GM21717 (cell line): Measurements from ENCODE around the gene PDE1C.
"Not testable (repeated sequence)": the region's sequence is repeated elsewhere in the genome, so short reads cannot be mapped to it uniquely, and the experiment has no call there.

Experiments used
- ATAC-seq: cut with Tn5 transposase; IDR thresholded peaks from one replicate; pipeline ENCODE4 v1.9.1; 2021; ENCODE audit warnings: mild to moderate bottlenecking, moderate library complexity; ENCODE audit not compliant: unreplicated experiment

Gene PDE1C

DNA sequence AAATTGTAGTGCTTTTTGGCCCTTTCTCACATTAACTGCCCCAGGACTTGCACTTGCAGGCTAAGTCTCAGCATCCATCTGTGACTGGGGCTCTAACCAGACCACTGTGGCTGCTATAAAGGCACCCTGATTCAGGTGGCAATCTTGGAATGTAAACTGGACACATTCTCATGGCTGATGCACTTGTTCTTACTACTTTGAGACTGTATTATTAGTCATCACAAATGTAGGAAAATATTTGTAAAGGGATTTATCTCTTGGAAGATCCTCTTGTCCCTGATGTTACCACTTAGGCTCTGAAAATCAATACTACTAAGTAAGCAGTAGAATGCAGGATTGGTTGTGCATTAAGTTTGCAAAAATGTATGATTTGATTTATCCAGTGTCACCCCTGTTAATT, 25.0 kb downstream of the PDE1C start:
- no peak for ATAC-seq

GRCh38 chr7:32044739-32045138, 25.5 kb downstream of the PDE1C start:
- no peak for ATAC-seq

DNA sequence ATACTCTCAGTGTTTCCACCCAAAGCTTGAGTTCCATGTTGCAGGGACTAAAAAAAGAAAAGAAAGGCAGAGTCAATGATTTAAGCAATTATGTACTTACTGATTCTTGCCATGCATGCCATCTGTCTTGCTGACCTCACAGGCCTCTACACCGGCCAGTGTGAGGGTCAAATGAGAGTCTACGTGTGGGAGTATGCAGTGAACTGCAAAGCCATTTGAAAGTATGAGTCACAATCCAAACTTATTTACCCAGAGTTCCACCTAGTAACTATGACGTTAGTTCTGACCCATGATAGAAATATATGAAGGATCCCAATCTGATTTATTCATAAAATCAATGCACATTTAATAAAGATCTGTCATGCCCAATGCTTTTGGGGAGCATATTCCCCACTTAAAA, 26.5 kb downstream of the PDE1C start:
- ATAC-seq = no peak

- no peak for ATAC-seq
Observed at GRCh38 chr7:32042900-32043299, 27.3 kb downstream of the PDE1C start.

- ATAC-seq = no peak
Observed at GRCh38 chr7:32039000-32039756, 31.0 kb downstream of the PDE1C start.

DNA sequence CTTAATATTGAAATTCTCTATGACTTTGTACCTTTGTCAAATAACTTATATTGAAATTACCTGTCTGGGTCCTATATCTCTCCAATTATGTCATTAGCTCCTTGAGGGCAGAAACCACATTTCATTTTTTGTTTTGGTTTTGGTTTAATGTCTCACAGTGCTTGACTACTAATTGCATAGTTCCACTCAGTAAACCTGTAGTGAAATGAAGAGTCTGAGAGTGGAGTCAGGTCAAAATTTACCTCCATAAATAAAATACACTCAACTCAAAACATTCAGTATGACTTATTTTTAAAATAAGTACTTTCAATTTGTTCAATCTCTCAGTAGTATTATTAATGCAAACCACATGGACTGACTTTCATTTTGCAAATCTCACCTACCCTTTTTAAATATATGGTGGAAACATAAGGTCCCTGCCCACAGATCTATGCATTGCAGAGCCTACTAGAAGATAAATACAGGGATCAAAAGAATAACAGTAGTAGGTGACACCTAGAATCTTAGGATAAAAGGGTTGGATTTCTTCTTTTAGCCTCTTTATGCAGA, 32.5 kb downstream of the PDE1C start:
- ATAC-seq = peak; percentile 85

DNA sequence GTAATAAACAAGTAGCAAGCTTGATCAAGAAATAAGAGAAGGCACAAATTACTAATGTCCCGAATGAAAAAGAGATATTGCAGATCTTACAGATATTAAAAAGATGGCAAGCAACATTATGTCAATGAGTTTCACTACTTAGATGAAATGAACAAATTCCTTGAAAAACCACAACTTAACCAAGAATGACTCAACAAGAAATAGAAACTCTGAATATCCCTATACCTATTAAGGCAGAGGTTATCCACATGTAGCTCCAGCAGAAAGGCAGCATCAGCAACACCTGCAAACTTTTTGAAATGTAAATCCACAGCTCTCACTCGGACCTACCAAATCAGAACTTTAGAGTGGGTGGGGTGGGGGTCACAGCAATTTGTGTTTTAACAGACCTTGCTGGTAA, 33.6 kb downstream of the PDE1C start:
- ATAC-seq = no peak

- no peak for ATAC-seq
Observed at GRCh38 chr7:32034052-32034451, 36.2 kb downstream of the PDE1C start.

DNA sequence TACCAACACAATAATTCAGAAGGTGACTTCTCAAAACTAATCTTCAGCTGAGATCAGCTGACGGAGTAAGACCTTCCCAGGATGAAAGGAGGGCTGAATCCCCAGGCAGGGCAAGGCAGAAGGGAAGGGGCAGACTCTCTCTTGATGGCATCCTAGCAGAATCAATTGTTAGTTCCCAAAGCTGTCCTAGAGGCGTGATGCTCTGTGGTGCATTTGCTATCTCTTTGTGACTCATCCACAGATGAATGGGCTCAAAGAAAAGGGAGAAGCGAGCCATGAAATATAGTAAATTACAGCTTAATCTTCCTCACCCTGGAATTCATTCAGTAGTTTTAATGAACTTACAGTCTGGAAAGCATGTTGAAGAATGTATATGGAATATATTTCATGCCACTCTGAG, 37.2 kb downstream of the PDE1C start:
- ATAC-seq = no peak

DNA sequence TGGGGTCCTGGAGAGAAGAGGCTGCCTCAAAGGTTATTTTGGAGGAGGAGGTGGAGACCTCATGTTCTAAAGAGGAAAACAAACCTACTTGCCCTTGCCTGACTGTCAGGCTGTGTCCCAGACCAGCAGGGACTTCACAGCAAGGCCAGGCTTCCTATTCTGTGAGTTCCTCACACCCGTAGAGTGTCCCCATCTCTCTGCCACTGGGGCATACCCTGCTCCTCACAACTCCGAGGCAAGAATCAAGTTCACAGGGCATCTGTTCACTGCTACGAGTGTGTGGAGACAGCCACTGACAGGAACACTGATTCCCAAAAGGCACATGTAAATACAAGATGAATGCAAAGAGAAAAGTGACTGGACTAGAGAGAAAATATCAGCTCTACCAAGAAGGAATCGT, 38.0 kb downstream of the PDE1C start:
- no peak for ATAC-seq

DNA sequence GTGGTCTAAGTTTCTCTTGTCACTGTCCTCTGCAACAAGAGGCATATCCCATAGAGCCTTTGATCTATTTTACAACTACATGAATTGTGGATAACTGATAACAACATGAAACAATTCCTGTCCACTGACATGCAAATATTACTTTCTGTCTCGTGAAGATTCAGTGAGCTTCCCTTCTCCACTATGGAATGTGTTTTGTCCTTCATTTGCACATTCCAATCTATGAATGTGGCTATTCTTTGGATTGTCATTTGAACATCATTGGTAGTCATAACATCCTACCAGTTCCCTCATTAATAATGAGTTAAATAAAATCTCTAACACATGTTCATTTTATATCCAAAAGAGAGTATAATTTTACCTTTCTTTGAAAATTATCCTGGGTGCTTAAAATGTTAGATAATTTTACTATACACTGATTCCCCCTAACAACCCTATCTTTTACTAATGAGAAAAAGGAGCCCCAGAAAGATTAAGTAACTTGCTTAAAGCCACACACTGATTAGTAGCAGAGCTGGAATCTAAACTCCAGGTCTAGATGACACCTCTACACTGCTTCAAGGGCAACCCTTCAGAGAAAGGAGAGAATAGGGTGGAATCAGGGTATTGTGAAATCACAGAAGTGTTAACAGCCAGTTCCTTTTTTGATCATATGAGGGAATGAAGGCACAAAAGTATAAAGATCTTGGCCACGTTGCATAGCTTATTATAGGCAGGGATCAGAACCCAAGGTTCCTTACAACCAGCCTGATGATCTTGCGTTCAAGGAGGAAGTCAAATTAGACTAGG, 39.1 kb downstream of the PDE1C start:
- ATAC-seq = no peak

DNA sequence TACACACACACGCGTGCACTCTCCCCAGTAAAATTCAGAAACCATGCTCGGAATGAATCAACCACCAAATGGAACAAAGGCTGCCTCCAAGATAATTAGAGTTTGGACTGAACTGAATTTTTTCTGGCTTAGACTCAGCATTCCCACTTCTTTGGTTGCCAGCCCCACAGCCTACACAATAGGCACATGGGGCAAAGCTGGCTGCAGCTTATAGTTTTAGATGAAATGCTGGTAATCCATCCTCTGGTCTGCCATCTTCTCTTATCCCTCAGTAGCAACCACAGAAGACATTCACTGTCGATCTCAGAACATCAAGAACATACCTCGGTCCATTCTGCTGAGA, 44.2 kb downstream of the PDE1C start:
- no peak for ATAC-seq

- no peak for ATAC-seq
Observed at GRCh38 chr7:32025381-32026082, 44.7 kb downstream of the PDE1C start.

GRCh38 chr7:32023376-32023775, 46.8 kb downstream of the PDE1C start:
- ATAC-seq = no peak

DNA sequence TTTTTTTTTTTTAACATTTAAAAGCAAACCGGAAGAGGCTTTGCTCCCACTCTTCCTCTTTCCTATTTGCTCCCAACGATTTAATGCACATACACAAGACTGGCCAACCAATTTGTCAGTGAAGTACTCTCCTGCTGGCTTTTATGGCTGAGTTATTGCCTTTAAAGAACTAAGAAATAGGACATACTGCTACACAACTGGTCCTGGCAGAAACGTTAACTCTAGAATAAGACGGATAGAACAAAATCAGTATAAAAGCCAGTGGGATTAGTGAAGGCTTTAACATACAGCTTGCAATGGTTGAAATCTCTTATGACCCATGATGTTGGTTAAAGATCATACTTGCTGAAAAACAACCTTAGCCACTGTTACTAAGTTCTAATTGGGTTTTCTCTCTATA, 47.2 kb downstream of the PDE1C start:
- ATAC-seq = no peak

- ATAC-seq = no peak
Observed at GRCh38 chr7:32020551-32021159, 49.6 kb downstream of the PDE1C start.

- ATAC-seq = no peak
Observed at GRCh38 chr7:32018845-32019578, 51.2 kb downstream of the PDE1C start.

DNA sequence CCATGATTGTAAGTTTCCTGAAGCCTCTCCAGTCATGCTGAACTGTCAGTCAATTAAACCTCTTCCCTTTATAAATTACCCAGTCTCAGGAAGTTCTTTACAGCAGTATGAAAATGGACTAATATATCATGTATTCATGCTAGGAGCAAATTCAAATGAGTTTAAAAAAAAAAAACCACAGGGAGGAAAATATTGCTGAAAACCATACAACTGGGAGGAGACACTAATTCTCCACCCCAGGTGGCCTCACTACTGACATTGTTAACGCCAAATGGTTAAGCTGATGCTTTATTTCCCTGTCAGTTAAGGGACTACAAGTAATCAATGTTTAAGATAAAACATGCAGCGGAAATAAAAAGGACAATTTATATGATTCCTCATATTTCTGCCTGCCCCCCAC, 55.1 kb downstream of the PDE1C start:
- no peak for ATAC-seq

DNA sequence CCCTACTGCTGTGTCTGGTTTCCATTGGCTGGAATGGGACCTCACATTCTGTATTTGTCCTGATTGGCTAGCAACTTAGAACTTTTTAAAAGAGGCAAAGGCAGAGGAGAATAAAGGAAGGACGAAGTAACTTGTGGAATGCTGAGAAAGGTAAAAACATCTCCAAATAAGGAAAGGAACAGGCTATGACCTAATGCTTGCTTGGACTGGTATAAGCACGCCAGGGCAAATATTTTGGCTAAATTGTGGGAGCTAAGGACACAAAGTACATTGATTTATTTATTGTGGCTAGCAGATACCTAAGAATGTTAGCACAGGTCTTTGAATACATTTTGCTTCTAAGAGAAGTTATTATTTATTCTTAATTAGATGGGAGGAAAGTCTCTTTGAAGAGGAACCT, 56.7 kb downstream of the PDE1C start:
- ATAC-seq = not testable (repeated sequence)

DNA sequence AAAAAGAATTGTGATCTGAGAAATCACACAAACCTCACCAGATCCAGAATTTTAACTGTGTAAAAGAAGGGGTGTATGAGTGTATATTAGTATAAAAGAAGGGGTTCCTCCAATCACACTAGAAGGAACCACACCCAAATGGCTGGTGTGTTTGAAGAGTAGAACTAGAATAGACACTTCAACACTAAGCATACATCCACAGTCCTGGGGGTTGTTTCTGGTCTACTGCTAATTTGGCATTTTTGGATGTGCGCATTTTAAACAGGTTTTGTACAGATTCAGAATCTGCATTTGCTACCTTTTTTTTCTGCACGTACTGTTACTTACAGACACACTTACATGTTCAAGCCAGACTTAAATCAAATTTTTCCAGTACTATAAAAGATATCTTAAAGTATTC, 64.6 kb downstream of the PDE1C start:
- no peak for ATAC-seq

- ATAC-seq = no peak
Observed at GRCh38 chr7:32001948-32002347, 68.3 kb downstream of the PDE1C start.
